ENCODE results near the gene RUNX1. TPM values are rescaled to one million over a fixed set of nuclear protein-coding genes. Genes with fewer than 3 reads are reported as not detected.

Gene RUNX1
- total RNA-seq, 4 donors from 2014 or later: 3.9 to 14.5 (median 5.8) TPM

DNA sequence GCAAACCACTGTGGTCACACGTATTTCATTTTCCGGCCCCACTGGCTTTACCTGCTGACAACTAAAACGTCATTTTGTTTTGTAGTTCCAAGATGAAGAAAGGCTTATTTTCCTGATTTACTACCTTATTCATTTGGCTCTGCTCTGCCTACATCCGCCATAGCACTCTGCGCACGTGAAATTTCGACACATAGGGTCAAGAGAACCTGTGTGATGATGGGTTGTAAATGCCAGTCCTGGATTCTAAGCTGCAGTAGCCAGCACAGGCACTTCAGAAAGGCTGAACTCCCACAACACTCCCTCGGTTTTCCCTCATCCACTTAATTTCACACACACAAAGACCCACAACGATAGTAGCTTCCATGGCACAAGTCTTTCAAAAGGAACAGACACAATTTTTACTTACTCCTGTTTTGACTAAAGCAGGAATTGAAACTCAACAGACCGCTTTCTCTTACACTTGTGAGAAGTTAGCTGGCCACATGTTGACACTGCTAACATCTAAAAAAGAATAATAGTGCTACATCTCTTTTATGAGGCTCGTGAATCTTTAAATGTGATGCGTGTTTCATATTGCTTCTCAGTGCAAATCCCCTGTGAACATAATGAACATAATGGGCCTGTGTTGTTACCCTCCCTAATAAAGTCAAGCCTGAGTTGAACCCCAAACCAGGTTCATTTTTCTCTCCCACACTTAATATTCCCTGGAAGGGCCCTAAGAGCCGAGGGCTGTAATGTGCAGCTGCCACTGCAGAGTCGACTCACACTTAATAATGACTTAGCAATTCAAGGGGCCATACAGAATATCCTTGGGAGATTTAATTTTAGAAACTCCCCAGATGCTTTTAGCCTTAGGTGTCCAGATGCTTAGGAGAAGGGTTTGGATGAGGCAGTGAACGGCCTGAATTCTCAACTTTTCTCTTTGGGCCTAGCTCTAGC is 1.5 kb upstream of the RUNX1 start:
- Histone ChIP-seq H3K9me3 (no peaks in the 10 kb centered on the region), H3K27ac (peak overlapping the region in 1 of 4 donors; percentile 41), H3K36me3 (no peaks in the 10 kb centered on the region), H3K4me1 (peaks cover 0 to 52% (median 4%) of the 10 kb centered on the region in 3 donors), H3K4me3 (no peak overlapping the region), H3K27me3 (no peaks in the 10 kb centered on the region)
- no peak for TF ChIP-seq CTCF (IDR thresholded peaks at IDR 0.05)
- ATAC-seq: no peak
- WGBS, 2 donors (ENCODE audit: low coverage in 1 of 2): 84 to 94% methylated on average over 12 of the region's 15 CpGs

- H3K9me3 ChIP-seq: no peaks in the 10 kb centered on the region
- no peaks in the 10 kb centered on the region for H3K27me3 ChIP-seq
- WGBS, 2 donors (ENCODE audit: low coverage in 1 of 2): 63 to 72% methylated on average over 2 to 4 of the region's 6 CpGs
- peak overlapping the region; percentile 15 to 26 for H3K4me3 ChIP-seq
- peak overlapping the region in 1 of 4 donors; percentile 31 for H3K27ac ChIP-seq
- no peaks in the 10 kb centered on the region for H3K36me3 ChIP-seq
- H3K4me1 ChIP-seq: peaks cover 0 to 36% (median under 1%) of the 10 kb centered on the region in 3 donors
- ATAC-seq: no peak
- TF ChIP-seq POLR2A (IDR thresholded peaks at IDR 0.05) (no peak), EP300 (IDR thresholded peaks at IDR 0.05) (no peak), POLR2AphosphoS5 (IDR thresholded peaks at IDR 0.05) (no peak), CTCF (IDR thresholded peaks at IDR 0.05) (no peak)
Observed at GRCh38 chr21:35048183-35048601, 910 bp downstream of the RUNX1 start.

DNA sequence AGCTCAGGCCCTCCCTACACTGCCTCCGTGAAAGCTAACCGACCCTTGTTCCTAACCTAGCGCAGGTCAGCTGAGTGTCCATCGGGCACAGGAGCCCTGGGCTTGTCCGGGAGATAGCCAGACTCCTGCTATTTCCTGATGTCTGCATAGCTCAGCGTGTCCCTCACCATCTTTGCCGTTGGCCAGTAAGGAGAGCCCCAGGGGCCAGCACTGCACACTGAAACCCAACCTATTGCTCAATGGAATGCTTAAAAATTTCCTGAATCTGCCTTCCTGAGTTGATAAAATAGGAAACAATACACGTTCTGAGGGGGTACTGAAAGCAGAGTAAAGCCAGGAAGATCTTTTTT is 2.2 kb downstream of the RUNX1 start:
- TF ChIP-seq POLR2AphosphoS5 (IDR thresholded peaks at IDR 0.05): no peak
- Histone ChIP-seq H3K36me3 (no peaks in the 10 kb centered on the region), H3K27ac (peak overlapping the region in 1 of 4 donors; percentile 31), H3K4me1 (peaks cover 0 to 32% (median 0%) of the 10 kb centered on the region in 3 donors), H3K4me3 (peak overlapping the region in 1 of 2 donors; percentile 26), H3K9me3 (no peaks in the 10 kb centered on the region), H3K27me3 (no peaks in the 10 kb centered on the region)
- ATAC-seq: peak; percentile 46
- WGBS, 2 donors (ENCODE audit: low coverage in 1 of 2): 49 to 63% methylated on average over 3 to 8 of the region's 8 CpGs

GRCh38 chr21:35046263-35046624 is 2.9 kb downstream of the RUNX1 start:
- H3K27me3 ChIP-seq: no peaks in the 10 kb centered on the region
- peaks cover 0 to 26% (median 0%) of the 10 kb centered on the region in 3 donors for H3K4me1 ChIP-seq
- TF ChIP-seq CTCF (IDR thresholded peaks at IDR 0.05) (no peak), POLR2A (IDR thresholded peaks at IDR 0.05) (no peak), POLR2AphosphoS5 (IDR thresholded peaks at IDR 0.05) (no peak), EP300 (IDR thresholded peaks at IDR 0.05) (no peak)
- 88 to 100% methylated on average over 1 to 5 of the region's 6 CpGs for WGBS, 2 donors (ENCODE audit: low coverage in 1 of 2)
- no peaks in the 10 kb centered on the region for H3K9me3 ChIP-seq
- peak overlapping the region in 1 of 4 donors; percentile 31 for H3K27ac ChIP-seq
- ATAC-seq: no peak
- H3K36me3 ChIP-seq: no peaks in the 10 kb centered on the region
- H3K4me3 ChIP-seq: no peak overlapping the region

DNA sequence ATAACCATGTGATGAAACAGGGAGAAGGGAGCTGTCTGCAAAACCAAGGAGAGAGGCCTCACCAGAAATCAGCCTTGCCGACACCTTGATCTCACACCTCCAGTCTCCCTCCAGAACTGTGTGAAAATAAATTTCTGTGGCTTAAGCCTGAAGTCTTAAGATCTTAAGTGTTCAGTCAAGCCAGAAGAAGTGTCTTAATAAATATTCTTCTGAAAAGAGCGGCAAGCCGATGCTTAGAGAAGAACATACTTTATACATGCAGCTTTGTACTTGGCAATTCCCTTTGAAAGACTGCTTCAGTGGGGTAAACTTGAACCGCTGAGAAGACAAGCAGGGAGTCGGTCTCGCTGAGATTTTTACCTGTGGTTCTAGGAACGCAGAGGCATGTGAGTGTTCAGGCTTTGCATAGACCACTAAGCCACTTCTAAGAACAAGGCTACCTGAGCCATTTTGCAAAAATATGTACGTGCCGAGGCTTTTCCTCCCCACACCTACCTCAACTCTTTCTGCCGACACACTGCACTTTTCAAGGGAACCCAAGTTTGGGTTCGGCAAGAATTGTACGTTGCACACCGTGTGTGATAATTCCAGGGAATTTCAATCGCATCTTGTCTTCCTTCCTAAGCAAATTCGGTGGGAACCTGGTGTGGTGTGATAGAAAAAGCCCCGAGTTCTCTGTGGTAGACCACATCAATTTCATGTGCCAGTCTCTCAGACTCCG is 3.4 kb downstream of the RUNX1 start:
- WGBS, 2 donors (ENCODE audit: low coverage in 1 of 2): 92 to 93% methylated on average over 10 to 16 of the region's 17 CpGs
- no peak for ATAC-seq
- no peak overlapping the region for H3K4me3 ChIP-seq
- no peaks in the 10 kb centered on the region for H3K9me3 ChIP-seq
- H3K27me3 ChIP-seq: no peaks in the 10 kb centered on the region
- no peaks in the 10 kb centered on the region for H3K36me3 ChIP-seq
- H3K4me1 ChIP-seq: peaks cover 0 to 21% (median 0%) of the 10 kb centered on the region in 3 donors
- no peak for TF ChIP-seq EP300 (IDR thresholded peaks at IDR 0.05)
- no peak for TF ChIP-seq POLR2A (IDR thresholded peaks at IDR 0.05)
- no peak for TF ChIP-seq POLR2AphosphoS5 (IDR thresholded peaks at IDR 0.05)
- TF ChIP-seq CTCF (IDR thresholded peaks at IDR 0.05): no peak
- H3K27ac ChIP-seq: no peak overlapping the region
